KG1 (cell line): Measurements from ENCODE around the gene PSMB3.

Experiments used
- DNase-seq: peaks from one replicate; lab custom pipeline; 2025; lab: John Stamatoyannopoulos, UW

Gene PSMB3

GRCh38 chr17:38733982-38734973 is 18.3 kb upstream of the PSMB3 start:
- DNase-seq: no peak

- DNase-seq: no peak
These were observed 17.2 kb upstream of the PSMB3 start for GRCh38 chr17:38735161-38735997.

- DNase-seq: no peak
These were observed 14.4 kb upstream of the PSMB3 start for GRCh38 chr17:38738007-38738662.

- no peak for DNase-seq
These were observed 13.9 kb upstream of the PSMB3 start for GRCh38 chr17:38738686-38739085.

GRCh38 chr17:38739305-38739704 is 13.2 kb upstream of the PSMB3 start:
- no peak for DNase-seq

GRCh38 chr17:38740044-38740443 is 12.5 kb upstream of the PSMB3 start:
- DNase-seq: no peak

GRCh38 chr17:38740806-38741205 is 11.7 kb upstream of the PSMB3 start:
- no peak for DNase-seq

- DNase-seq: no peak
These were observed 11.1 kb upstream of the PSMB3 start for GRCh38 chr17:38741461-38741860.

- DNase-seq: no peak
These were observed 10.6 kb upstream of the PSMB3 start for GRCh38 chr17:38741921-38742410.

GRCh38 chr17:38742411-38743308 is 9.9 kb upstream of the PSMB3 start:
- no peak for DNase-seq

- no peak for DNase-seq
These were observed 8.9 kb upstream of the PSMB3 start for GRCh38 chr17:38743556-38744171.

- DNase-seq: no peak
These were observed 7.0 kb upstream of the PSMB3 start for GRCh38 chr17:38745545-38745944.

GRCh38 chr17:38746004-38746848 is 6.3 kb upstream of the PSMB3 start:
- no peak for DNase-seq

- no peak for DNase-seq
These were observed 5.6 kb upstream of the PSMB3 start for GRCh38 chr17:38746849-38747462.

- no peak for DNase-seq
These were observed 4.9 kb upstream of the PSMB3 start for GRCh38 chr17:38747463-38748148.

GRCh38 chr17:38748149-38748891 is 4.2 kb upstream of the PSMB3 start, which contains the start of gene PCGF2:
TSS of gene PCGF2 (minus strand) at chr17:38748336. CDS start at chr17:38740402, 7,934 bp downstream.
- no peak for DNase-seq

- no peak for DNase-seq
These were observed 3.7 kb upstream of the PSMB3 start for GRCh38 chr17:38748892-38749222.
